CD14-positive monocyte (primary cell): ENCODE results near the gene STMN3. TPM values are rescaled to one million over a fixed set of nuclear protein-coding genes. Genes with fewer than 3 reads are reported as not detected.

Source experiments
- DNase-seq, 3 donors: peaks; one replicate each; pipeline ENCODE4 v3.0.0-alpha.2; 2011 to 2022
- H2AFZ ChIP-seq: 2 replicates; pipeline ENCODE4 v1.6.0; 2012; ENCODE audit warnings: mild to moderate bottlenecking, low read depth, low read length, inconsistent platforms; ENCODE audit not compliant: insufficient read depth, poor library complexity, severe bottlenecking
- H3K27ac ChIP-seq, 2 donors: 1 replicate in 1 of 2; 2 replicates in 1 of 2; pipeline ENCODE4 v1.5.1; 2012 to 2013; ENCODE audit warnings: low read length in 2 of 2, control low read depth in 1 of 2, inconsistent platforms in 1 of 2, low read depth in 1 of 2, mild to moderate bottlenecking in 1 of 2
- H3K27me3 ChIP-seq, 2 donors: one replicate each; pipeline versions ENCODE4 v1.6.0 to v1.6.1; 2011 to 2013; ENCODE audit warnings: low read length in 2 of 2; ENCODE audit not compliant: control insufficient read depth in 2 of 2, insufficient read depth in 2 of 2
- H3K36me3 ChIP-seq, 2 donors: replicated peaks in 1 of 2; 1 replicate in 1 of 2; 2 replicates in 1 of 2; pipeline versions ENCODE4 v1.5.1 to v1.6.1; 2012 to 2013; ENCODE audit warnings: low read length in 2 of 2, control low read depth in 1 of 2, inconsistent platforms in 1 of 2, mild to moderate bottlenecking in 1 of 2; ENCODE audit not compliant: insufficient read depth in 2 of 2, control insufficient read depth in 1 of 2
- H3K4me1 ChIP-seq, 2 donors: 1 replicate in 1 of 2; 2 replicates in 1 of 2; pipeline versions ENCODE4 v1.5.1 to v1.6.1; 2012 to 2013; ENCODE audit warnings: low read length in 2 of 2, control low read depth in 1 of 2, inconsistent platforms in 1 of 2, mild to moderate bottlenecking in 1 of 2, moderate library complexity in 1 of 2; ENCODE audit not compliant: insufficient read depth in 2 of 2, control insufficient read depth in 1 of 2
- H3K4me2 ChIP-seq: replicated peaks from 2 replicates; pipeline ENCODE3; 2012; ENCODE audit warnings: low read length, moderate library complexity, mild to moderate bottlenecking; ENCODE audit not compliant: poor library complexity, severe bottlenecking; ENCODE audit errors: extremely low read depth
- H3K4me3 ChIP-seq, 3 experiments: fragments of 200-600 bp in 1 of 3; sonication (generic) in 1 of 3; replicated peaks in 1 of 3; 1 replicate in 2 of 3; 2 replicates in 1 of 3; pipeline ENCODE4 v1.5.1; 2011 to 2013; ENCODE audit warnings: low read length in 3 of 3, mild to moderate bottlenecking in 3 of 3, control low read depth in 2 of 3, low read depth in 2 of 3, inconsistent platforms in 1 of 3, moderate library complexity in 1 of 3
- H3K79me2 ChIP-seq: 2 replicates; pipeline ENCODE4 v1.6.0; 2012; ENCODE audit warnings: mild to moderate bottlenecking, control low read depth, inconsistent platforms, low read length, moderate library complexity; ENCODE audit not compliant: insufficient read depth
- H3K9ac ChIP-seq: 2 replicates; pipeline ENCODE4 v1.6.0; 2017; ENCODE audit warnings: low read length, mild to moderate bottlenecking; ENCODE audit not compliant: insufficient read depth, poor library complexity, severe bottlenecking
- H3K9me3 ChIP-seq, 2 donors: replicated peaks in 1 of 2; 1 replicate in 1 of 2; 2 replicates in 1 of 2; pipeline versions ENCODE4 v1.5.1 to v1.6.1; 2012 to 2013; ENCODE audit warnings: low read length in 2 of 2, control low read depth in 1 of 2; ENCODE audit not compliant: control insufficient read depth in 1 of 2, insufficient read depth in 1 of 2
- H4K20me1 ChIP-seq: 2 replicates; pipeline ENCODE4 v1.6.0; 2012; ENCODE audit warnings: mild to moderate bottlenecking, low read length, control low read depth, moderate library complexity; ENCODE audit not compliant: insufficient read depth
- H3K27ac Mint-ChIP-seq, 7 donors: one replicate each; pipeline ENCODE4 v1.8.0; 2020; ENCODE audit warnings: mild to moderate bottlenecking in 7 of 7, mixed read lengths in 7 of 7, moderate library complexity in 6 of 7, inconsistent platforms in 2 of 7
- H3K27me3 Mint-ChIP-seq, 3 donors: one replicate each; pipeline ENCODE4 v1.8.0; 2021 to 2022; ENCODE audit warnings: low read depth in 3 of 3, mild to moderate bottlenecking in 3 of 3, mixed read lengths in 3 of 3, moderate library complexity in 3 of 3, inconsistent platforms in 1 of 3
- H3K36me3 Mint-ChIP-seq, 2 donors: one replicate each; pipeline ENCODE4 v1.8.0; 2020; ENCODE audit warnings: mixed read lengths in 2 of 2, inconsistent platforms in 1 of 2, mild to moderate bottlenecking in 1 of 2
- H3K4me1 Mint-ChIP-seq: one replicate; pipeline ENCODE4 v1.8.0; 2020; ENCODE audit warnings: mild to moderate bottlenecking, mixed read lengths
- H3K4me3 Mint-ChIP-seq, 2 donors: one replicate each; pipeline ENCODE4 v1.8.0; 2020; ENCODE audit warnings: mild to moderate bottlenecking in 2 of 2, mixed read lengths in 2 of 2, moderate library complexity in 1 of 2
- H3K9me3 Mint-ChIP-seq, 7 donors: one replicate each; pipeline ENCODE4 v1.8.0; 2020 to 2022; ENCODE audit warnings: mixed read lengths in 7 of 7, mild to moderate bottlenecking in 6 of 7, moderate library complexity in 6 of 7, inconsistent platforms in 2 of 7
- CTCF ChIP-seq: fragments of 200-600 bp; IDR thresholded peaks from one replicate; pipeline ENCODE4 v1.8.0; 2022; ENCODE audit warnings: antibody characterized with exemption, mild to moderate bottlenecking
- WGBS: methylation state at CpG from one replicate; pipeline ENCODE4 v1.1.5; 2013; ENCODE audit warnings: missing lambda C conversion rate; ENCODE audit not compliant: insufficient coverage; 5-methylcytosine and 5-hydroxymethylcytosine counted together
- intact Hi-C, 2 donors: fragments of 100-400 bp; cut with micrococcal nuclease; formaldehyde crosslinking; loops; one replicate each; pipeline versions ENCODE4 v1.15.0 to v1.15.1; 2023
- polyA plus RNA-seq, 3 donors: library from polyadenylated mRNA; depleted of rRNA in 1 of 3; unstranded in 2 of 3; stranded (reverse) in 1 of 3; fragments of 300-500 nt in 2 of 3; fragments of >200 nt in 1 of 3; fragmentation: Illumina TruSeq in 2 of 3; gene quantifications; 1 replicate in 2 of 3; 2 replicates in 1 of 3; pipeline ENCODE4 v1.2.3, GENCODE V29; 2012 to 2021

STMN3 gene
- polyA plus RNA-seq, 3 donors: 0.10 to 8.1 (median 0.15) TPM

- H3K79me2 ChIP-seq: no peaks in the 10 kb centered on the region
- peaks cover 0 to 11% of the 10 kb centered on the region in 2 donors for H3K36me3 ChIP-seq
- H3K9me3 ChIP-seq: no peaks in the 10 kb centered on the region
- H3K27me3 ChIP-seq: peaks cover 0 to 12% of the 10 kb centered on the region in 2 donors
- Mint-ChIP-seq H3K36me3 (peaks cover 5 to 13% of the 10 kb centered on the region in 2 donors), H3K4me3 (no peak overlapping the region), H3K27me3 (peaks cover 2 to 21% (median 3%) of the 10 kb centered on the region in 3 donors), H3K9me3 (no peaks in the 10 kb centered on the region), H3K4me1 (peaks cover 16% of the 10 kb centered on the region), H3K27ac (no peak overlapping the region)
- H3K27ac ChIP-seq: no peak overlapping the region
- no peak for DNase-seq
- H3K4me2 ChIP-seq: no peak overlapping the region
- peaks cover 38% of the 10 kb centered on the region for H4K20me1 ChIP-seq
- no peak for TF ChIP-seq CTCF
- H3K4me1 ChIP-seq: peaks cover 16% of the 10 kb centered on the region in 2 donors
- no peak overlapping the region for H3K9ac ChIP-seq
- intact Hi-C loops: no loop called here
- no peak overlapping the region for H2AFZ ChIP-seq
- no peak overlapping the region for H3K4me3 ChIP-seq
- 99% methylated on average over 33 of the region's 37 CpGs for WGBS
These were observed 41.6 kb upstream of the STMN3 start for GRCh38 chr20:63694584-63695423.

- H3K27me3 Mint-ChIP-seq: peaks cover 2 to 21% (median 3%) of the 10 kb centered on the region in 3 donors
- H3K4me3 Mint-ChIP-seq: no peak overlapping the region
- Histone ChIP-seq H4K20me1 (peaks cover 30% of the 10 kb centered on the region), H3K4me3 (no peak overlapping the region), H3K4me1 (peaks cover 16% of the 10 kb centered on the region in 2 donors), H3K4me2 (no peak overlapping the region), H2AFZ (no peak overlapping the region), H3K9me3 (no peaks in the 10 kb centered on the region), H3K9ac (no peak overlapping the region), H3K27me3 (peaks cover 0 to 12% of the 10 kb centered on the region in 2 donors), H3K79me2 (no peaks in the 10 kb centered on the region), H3K27ac (no peak overlapping the region), H3K36me3 (peaks cover 0 to 11% of the 10 kb centered on the region in 2 donors)
- DNase-seq: no peak
- 98% methylated on average over 17 of the region's 21 CpGs for WGBS
- intact Hi-C loops: no loop called here
- TF ChIP-seq CTCF: no peak
- peak overlapping the region in 1 of 7 donors; percentile 5 for H3K27ac Mint-ChIP-seq
- H3K36me3 Mint-ChIP-seq: peaks cover 5 to 13% of the 10 kb centered on the region in 2 donors
- no peaks in the 10 kb centered on the region for H3K9me3 Mint-ChIP-seq
- H3K4me1 Mint-ChIP-seq: peaks cover 16% of the 10 kb centered on the region
These were observed 40.7 kb upstream of the STMN3 start for GRCh38 chr20:63693733-63694583.
